Astrocyte (in vitro differentiated cells and primary cell): ENCODE measurements around the gene POSTN. TPM values are rescaled to one million over a fixed set of nuclear protein-coding genes. Genes with fewer than 3 reads are reported as not detected.

Experiments
- DNase-seq: peaks from one replicate; pipeline ENCODE4 v3.0.0-alpha.2; 2010; ENCODE audit warnings: low read depth
- FAIRE-seq: peaks from 2 replicates; lab custom pipeline; 2011; peaks lifted over from hg19 to GRCh38; lab: Jason Lieb, UNC
- H2AFZ ChIP-seq: 2 replicates; pipeline ENCODE4 v1.6.0; 2012; ENCODE audit warnings: low read depth, low read length, inconsistent platforms
- H3K27ac ChIP-seq: 2 replicates; pipeline ENCODE4 v1.5.1; 2011; ENCODE audit warnings: low read depth, low read length, inconsistent platforms
- H3K27me3 ChIP-seq: 2 replicates; pipeline ENCODE4 v1.6.0; 2011; ENCODE audit warnings: low read length, inconsistent platforms; ENCODE audit not compliant: insufficient read depth
- H3K36me3 ChIP-seq: 2 replicates; pipeline ENCODE4 v1.5.1; 2011; ENCODE audit warnings: low read length, inconsistent platforms; ENCODE audit not compliant: insufficient read depth
- H3K4me1 ChIP-seq: 2 replicates; pipeline ENCODE4 v1.5.1; 2011; ENCODE audit warnings: low read length, inconsistent platforms; ENCODE audit not compliant: insufficient read depth
- H3K4me2 ChIP-seq: 2 replicates; pipeline ENCODE4 v1.6.0; 2012; ENCODE audit warnings: low read length, inconsistent platforms
- H3K4me3 ChIP-seq: 2 replicates; pipeline ENCODE4 v1.5.1; 2011; ENCODE audit warnings: low read depth, mild to moderate bottlenecking, low read length, inconsistent platforms; ENCODE audit not compliant: insufficient read depth
- H3K79me2 ChIP-seq: 2 replicates; pipeline ENCODE4 v1.6.0; 2012; ENCODE audit warnings: mild to moderate bottlenecking, low read length, inconsistent platforms; ENCODE audit not compliant: insufficient read depth
- H3K9ac ChIP-seq: 2 replicates; pipeline ENCODE4 v1.6.0; 2012; ENCODE audit warnings: mild to moderate bottlenecking, low read length, inconsistent platforms
- H3K9me3 ChIP-seq: 2 replicates; pipeline ENCODE4 v1.5.1; 2012; ENCODE audit warnings: low read depth, mild to moderate bottlenecking, low read length, inconsistent platforms; ENCODE audit not compliant: insufficient read depth
- H4K20me1 ChIP-seq: 2 replicates; pipeline ENCODE4 v1.6.0; 2012; ENCODE audit warnings: low read length, inconsistent platforms; ENCODE audit not compliant: insufficient read depth
- H3K27ac Mint-ChIP-seq: one replicate; pipeline ENCODE4 v1.8.0; 2021; ENCODE audit warnings: mild to moderate bottlenecking, mixed read lengths; ENCODE audit not compliant: unreplicated experiment
- H3K27me3 Mint-ChIP-seq: one replicate; pipeline ENCODE4 v1.8.0; 2021; ENCODE audit warnings: low read depth, mixed read lengths; ENCODE audit not compliant: unreplicated experiment
- H3K36me3 Mint-ChIP-seq: one replicate; pipeline ENCODE4 v1.8.0; 2021; ENCODE audit warnings: low read depth, mixed read lengths; ENCODE audit not compliant: unreplicated experiment
- H3K4me1 Mint-ChIP-seq: one replicate; pipeline ENCODE4 v1.8.0; 2021; ENCODE audit warnings: low read depth, mixed read lengths; ENCODE audit not compliant: unreplicated experiment
- H3K4me3 Mint-ChIP-seq: one replicate; pipeline ENCODE4 v1.8.0; 2021; ENCODE audit warnings: mild to moderate bottlenecking, moderate library complexity, mixed read lengths; ENCODE audit not compliant: unreplicated experiment
- H3K9me3 Mint-ChIP-seq: one replicate; pipeline ENCODE4 v1.8.0; 2021; ENCODE audit warnings: mild to moderate bottlenecking, mixed read lengths; ENCODE audit not compliant: unreplicated experiment
- CTCF ChIP-seq: IDR thresholded peaks from 2 replicates; pipeline ENCODE4 v1.5.1; 2011; ENCODE audit warnings: low read depth, mild to moderate bottlenecking, inconsistent platforms, low read length, moderate library complexity; ENCODE audit not compliant: insufficient read depth
- EZH2 ChIP-seq: IDR thresholded peaks from 2 replicates; pipeline ENCODE4 v1.6.1; 2012; ENCODE audit warnings: mild to moderate bottlenecking, low read length, inconsistent platforms; ENCODE audit not compliant: insufficient read depth
- total RNA-seq: library from RNA; stranded (reverse); gene quantifications from 2 replicates; pipeline ENCODE4 v1.2.1, GENCODE V29; 2021

The POSTN gene
- total RNA-seq, 1 donor from 2014 or later = 18.6 TPM

GRCh38 chr13:37601648-37602440 lies 3.3 kb upstream of the POSTN start:
- Mint-ChIP-seq H3K4me1 (peaks cover 9% of the 10 kb centered on the region), H3K4me3 (no peak overlapping the region)
- no peak for DNase-seq

GRCh38 chr13:37599519-37599918 lies 951 bp upstream of the POSTN start:
- Histone ChIP-seq H3K9ac (no peak overlapping the region), H3K27me3 (no peaks in the 10 kb centered on the region), H3K4me3 (no peak overlapping the region), H3K4me1 (no peaks in the 10 kb centered on the region), H3K36me3 (no peaks in the 10 kb centered on the region), H3K27ac (no peak overlapping the region), H2AFZ (no peak overlapping the region), H3K9me3 (no peaks in the 10 kb centered on the region), H3K4me2 (no peak overlapping the region), H3K79me2 (peaks cover 27% of the 10 kb centered on the region), H4K20me1 (no peaks in the 10 kb centered on the region)
- FAIRE-seq (no peak), DNase-seq (peak; percentile 16)
- TF ChIP-seq EZH2 (no peak), CTCF (no peak)
- peaks cover 12% of the 10 kb centered on the region for H3K4me1 Mint-ChIP-seq
- H3K36me3 Mint-ChIP-seq = no peaks in the 10 kb centered on the region
- H3K27me3 Mint-ChIP-seq = no peaks in the 10 kb centered on the region
- no peak overlapping the region for H3K4me3 Mint-ChIP-seq
- no peak overlapping the region for H3K27ac Mint-ChIP-seq
- H3K9me3 Mint-ChIP-seq = no peaks in the 10 kb centered on the region

More at GRCh38 chr13:37601648-37602440, 3.3 kb upstream of the POSTN start:
- Histone ChIP-seq H3K36me3 (no peaks in the 10 kb centered on the region), H3K4me1 (no peaks in the 10 kb centered on the region), H3K4me2 (no peak overlapping the region), H3K9ac (peak overlapping the region; percentile 9), H2AFZ (peak overlapping the region; percentile 9), H3K4me3 (no peak overlapping the region), H4K20me1 (no peaks in the 10 kb centered on the region), H3K27me3 (no peaks in the 10 kb centered on the region), H3K27ac (no peak overlapping the region), H3K79me2 (peaks cover 17% of the 10 kb centered on the region), H3K9me3 (no peaks in the 10 kb centered on the region)
- Mint-ChIP-seq H3K27ac (no peak overlapping the region), H3K9me3 (peaks cover 1% of the 10 kb centered on the region), H3K36me3 (no peaks in the 10 kb centered on the region), H3K27me3 (no peaks in the 10 kb centered on the region)
- no peak for FAIRE-seq
- TF ChIP-seq EZH2 = no peak

- no peak overlapping the region for H2AFZ ChIP-seq
- H3K27ac Mint-ChIP-seq = no peak overlapping the region
- peak overlapping the region; percentile 69 for H3K4me3 Mint-ChIP-seq
Observed at GRCh38 chr13:37597477-37598025, 1.0 kb downstream of the POSTN start.

More at GRCh38 chr13:37597477-37598025, 1.0 kb downstream of the POSTN start:
- Histone ChIP-seq H3K9me3 (no peaks in the 10 kb centered on the region), H3K9ac (peak overlapping the region; percentile 74), H3K27ac (no peak overlapping the region), H3K36me3 (no peaks in the 10 kb centered on the region), H4K20me1 (no peaks in the 10 kb centered on the region), H3K79me2 (peaks cover 27% of the 10 kb centered on the region), H3K27me3 (no peaks in the 10 kb centered on the region), H3K4me3 (peak overlapping the region; percentile 58), H3K4me2 (peak overlapping the region; percentile 77), H3K4me1 (no peaks in the 10 kb centered on the region)
- TF ChIP-seq CTCF (no peak), EZH2 (no peak)
- H3K36me3 Mint-ChIP-seq = no peaks in the 10 kb centered on the region
- peaks cover 11% of the 10 kb centered on the region for H3K4me1 Mint-ChIP-seq
- FAIRE-seq (peak; percentile 9), DNase-seq (no peak)
- H3K9me3 Mint-ChIP-seq = no peaks in the 10 kb centered on the region
- H3K27me3 Mint-ChIP-seq = no peaks in the 10 kb centered on the region
